K562 (cell line): Measurements from ENCODE around the gene PRDM2.

Source experiments
- CBX5 ChIP-seq: IDR thresholded peaks from 2 replicates; pipeline ENCODE4 v1.6.1; 2014; ENCODE audit warnings: low read depth, borderline replicate concordance
- CHD4 ChIP-seq: fragments of 200-600 bp; sonication (generic); IDR thresholded peaks from 3 replicates; pipeline ENCODE4 v1.6.1; 2012; ENCODE audit warnings: low read depth, mild to moderate bottlenecking, mixed read lengths, low read length, inconsistent platforms; ENCODE audit not compliant: insufficient read depth, insufficient replicate concordance, poor library complexity, severe bottlenecking
- ELK3 ChIP-seq: fragments of 450-650 bp; formaldehyde crosslinking; IDR thresholded peaks from 2 replicates; pipeline ENCODE4 v1.4.0; 2020; ENCODE audit warnings: mild to moderate bottlenecking
- EZH2 ChIP-seq: IDR thresholded peaks from 2 replicates; pipeline ENCODE4 v1.6.1; 2012; ENCODE audit warnings: low read depth, mild to moderate bottlenecking, inconsistent platforms, low read length, borderline replicate concordance
- GATA2 ChIP-seq: sonication (generic); formaldehyde crosslinking; IDR thresholded peaks from 2 replicates; pipeline ENCODE4 v1.4.0; 2020; ENCODE audit warnings: mild to moderate bottlenecking, missing genetic modification reagents
- MEF2A ChIP-seq: IDR thresholded peaks from 2 replicates; pipeline ENCODE4 v1.6.1; 2011; ENCODE audit warnings: low read depth, mild to moderate bottlenecking, low read length, moderate library complexity; ENCODE audit not compliant: control insufficient read depth
- MEF2D ChIP-seq: conservative IDR thresholded peaks from 2 replicates; pipeline ENCODE4 v1.6.1; 2016; ENCODE audit warnings: low read depth, missing genetic modification characterization, missing compliant biosample characterization
- POLR2A ChIP-seq: fragments of 450-650 bp; conservative IDR thresholded peaks from 2 replicates; pipeline ENCODE4 v1.6.1; 2016
- POLR2AphosphoS5 ChIP-seq: IDR thresholded peaks from 2 replicates; pipeline ENCODE4 v1.6.1; 2011; ENCODE audit warnings: mild to moderate bottlenecking, low read depth, low read length, moderate library complexity; ENCODE audit not compliant: control insufficient read depth, insufficient read depth
- POLR3G ChIP-seq: IDR thresholded peaks from 2 replicates; pipeline ENCODE4 v1.6.1; 2011; ENCODE audit not compliant: insufficient read length, insufficient replicate concordance; ENCODE audit errors: extremely low read depth
- TBL1XR1 ChIP-seq, 2 experiments: IDR thresholded peaks; 2 replicates each; pipeline ENCODE4 v1.6.1; 2012; ENCODE audit warnings: improper control_type of control experiment in 2 of 2, low read length in 2 of 2, mild to moderate bottlenecking in 1 of 2
- TBP ChIP-seq: optimal IDR thresholded peaks from 2 replicates; pipeline ENCODE3; 2011; ENCODE audit warnings: low read depth, low read length, improper control_type of control experiment
- TFAM ChIP-seq: fragments of 250-450 bp; sonication (Bioruptor Pico); conservative IDR thresholded peaks from 2 replicates; pipeline ENCODE4 v1.5.0; 2021; ENCODE audit warnings: mild to moderate bottlenecking, moderate library complexity
- ZNF274 ChIP-seq: IDR thresholded peaks from 2 replicates; pipeline ENCODE4 v1.6.1; 2011; ENCODE audit warnings: low read depth, mild to moderate bottlenecking, low read length, moderate library complexity, borderline replicate concordance

- TF ChIP-seq ZNF274 (no peak), GATA2 (no peak), POLR3G (no peak), MEF2A (no peak), TBP (no peak), ELK3 (CRISPR knock-in tag) (no peak), CBX5 (no peak), CHD4 (no peak), TBL1XR1 (IDR thresholded peaks at IDR 0.05; ENCODE audit: low read length in 2 of 2) (no peak), POLR2A (no peak), TFAM (CRISPR knock-in tag) (no peak), EZH2 (no peak), MEF2D (tag) (no peak), POLR2AphosphoS5 (no peak)
Measured at GRCh38 chr1:13832536-13832935, 132.5 kb downstream of the PRDM2 start.
